ENCODE data around the gene GABRB3.

GABRB3 gene

GRCh38 chr15:26518885-26519284 lies 254.0 kb downstream of the GABRB3 start:
- Histone ChIP-seq H3K9ac (no peak overlapping the region), H3K9me3 (ENCODE audit: control insufficient read depth, low read length) (no peaks in the 10 kb centered on the region), H3K79me2 (no peaks in the 10 kb centered on the region), H3K36me3 (ENCODE audit: control insufficient read depth, insufficient read depth, low read length) (no peaks in the 10 kb centered on the region), H3K4me1 (peaks cover 3% of the 10 kb centered on the region), H3K4me2 (ENCODE audit: low read length) (no peak overlapping the region), H3K27ac (no peak overlapping the region), H3K4me3 (ENCODE audit: low read depth, low read length) (no peak overlapping the region), H3K27me3 (ENCODE audit: control insufficient read depth, insufficient read depth, low read length) (no peaks in the 10 kb centered on the region), H2AFZ (no peak overlapping the region)
- TF ChIP-seq CTCF (IDR thresholded peaks at IDR 0.05): no peak

GRCh38 chr15:26516102-26516980 lies 256.5 kb downstream of the GABRB3 start:
- Histone ChIP-seq H3K4me2 (ENCODE audit: low read length) (no peak overlapping the region), H3K9me3 (ENCODE audit: control insufficient read depth, low read length) (no peaks in the 10 kb centered on the region), H2AFZ (no peak overlapping the region), H3K9ac (no peak overlapping the region), H3K4me1 (peaks cover 1% of the 10 kb centered on the region), H3K79me2 (no peaks in the 10 kb centered on the region), H3K4me3 (ENCODE audit: low read depth, low read length) (no peak overlapping the region), H3K27me3 (ENCODE audit: control insufficient read depth, insufficient read depth, low read length) (no peaks in the 10 kb centered on the region), H3K27ac (no peak overlapping the region), H3K36me3 (ENCODE audit: control insufficient read depth, insufficient read depth, low read length) (no peaks in the 10 kb centered on the region)
- no peak for TF ChIP-seq CTCF (IDR thresholded peaks at IDR 0.05)

GRCh38 chr15:26504009-26504408 lies 268.9 kb downstream of the GABRB3 start:
- Histone ChIP-seq H3K36me3 (ENCODE audit: control insufficient read depth, insufficient read depth, low read length) (no peaks in the 10 kb centered on the region), H3K4me1 (no peaks in the 10 kb centered on the region), H3K4me2 (ENCODE audit: low read length) (no peak overlapping the region), H3K9ac (no peak overlapping the region), H3K9me3 (ENCODE audit: control insufficient read depth, low read length) (no peaks in the 10 kb centered on the region), H3K27ac (no peak overlapping the region), H3K79me2 (no peaks in the 10 kb centered on the region), H2AFZ (no peak overlapping the region), H3K4me3 (ENCODE audit: low read depth, low read length) (no peak overlapping the region), H3K27me3 (ENCODE audit: control insufficient read depth, insufficient read depth, low read length) (no peaks in the 10 kb centered on the region)
- no peak for TF ChIP-seq CTCF (IDR thresholded peaks at IDR 0.05)
